MV-4-11 (cell line): ENCODE results near the gene NXPE1.

Source experiments
- DNase-seq: peaks from one replicate; lab custom pipeline; 2025; lab: John Stamatoyannopoulos, UW

NXPE1 gene

DNA sequence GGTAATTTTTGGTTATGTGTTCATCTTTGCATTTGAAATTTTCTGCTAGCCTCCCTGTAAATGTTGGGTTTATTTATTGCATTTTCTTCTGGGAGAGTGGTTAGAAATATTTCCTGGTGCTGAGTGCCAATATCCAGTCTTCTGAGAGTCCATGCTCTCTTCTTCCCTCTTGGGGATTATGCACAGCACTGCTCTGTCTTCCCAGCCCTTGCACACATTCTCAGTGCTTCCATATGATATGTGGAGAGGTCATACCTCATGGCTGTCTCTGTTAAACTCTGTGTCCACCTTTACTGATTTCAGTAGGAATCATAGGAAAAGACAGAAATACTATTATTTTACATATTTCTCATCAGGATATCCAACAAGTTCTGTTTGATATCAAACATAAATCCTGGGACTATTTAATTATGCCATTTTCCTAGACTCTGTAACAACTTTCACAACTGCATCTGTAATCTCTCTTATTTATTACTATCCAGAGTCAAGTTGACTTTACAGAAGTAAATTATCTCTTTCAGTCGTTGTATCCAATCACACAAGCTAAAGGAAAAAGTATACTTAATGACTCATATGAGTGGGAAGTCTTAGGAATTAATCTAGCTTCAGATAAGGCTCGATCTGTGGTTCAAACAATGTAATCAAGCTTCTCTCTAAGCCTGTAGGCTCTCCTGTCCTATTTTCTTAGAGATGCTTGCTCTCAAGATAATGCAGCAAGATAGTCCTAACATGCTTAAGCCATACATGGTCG lies 2.7 kb upstream of the NXPE1 start:
- no peak for DNase-seq

DNA sequence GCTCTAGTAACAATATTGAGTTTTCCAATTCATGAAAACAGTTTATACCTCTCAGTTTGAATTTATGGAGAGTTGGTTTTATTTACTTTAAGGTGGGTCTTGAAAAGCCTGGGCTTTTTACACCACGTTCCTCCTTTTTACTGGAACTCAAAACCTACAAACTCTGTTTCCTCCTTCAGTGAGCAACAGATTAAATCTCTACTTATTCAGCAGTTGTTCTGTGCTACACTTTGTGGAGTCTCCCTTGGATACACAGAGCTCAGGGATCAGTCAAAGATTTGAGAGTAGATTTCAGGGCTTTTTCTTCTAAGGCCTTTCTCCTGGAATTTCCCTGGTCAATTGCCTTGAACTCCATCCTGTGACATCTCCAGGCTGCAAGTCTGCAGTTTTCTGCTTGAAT lies 3.5 kb downstream of the NXPE1 start:
- DNase-seq: no peak

DNA sequence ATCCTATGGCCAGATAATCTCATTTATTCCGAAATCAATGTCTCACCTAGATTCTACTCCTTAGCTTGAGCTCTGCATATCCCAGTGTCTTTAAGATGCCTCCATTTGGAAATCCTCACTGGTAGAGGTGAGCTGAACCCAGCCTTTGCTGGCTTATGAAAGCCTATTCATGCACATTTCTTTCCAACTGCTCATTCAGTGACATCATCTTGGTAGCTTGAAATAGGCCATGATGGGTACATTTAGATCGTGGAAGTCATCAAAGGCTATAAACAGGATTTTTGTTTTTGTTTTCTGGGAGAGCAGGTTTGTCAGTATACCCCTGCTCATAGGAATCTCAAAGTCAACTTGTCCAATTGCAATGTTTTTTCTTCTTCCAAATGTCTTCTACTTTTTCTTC lies 6.0 kb downstream of the NXPE1 start:
- no peak for DNase-seq

DNA sequence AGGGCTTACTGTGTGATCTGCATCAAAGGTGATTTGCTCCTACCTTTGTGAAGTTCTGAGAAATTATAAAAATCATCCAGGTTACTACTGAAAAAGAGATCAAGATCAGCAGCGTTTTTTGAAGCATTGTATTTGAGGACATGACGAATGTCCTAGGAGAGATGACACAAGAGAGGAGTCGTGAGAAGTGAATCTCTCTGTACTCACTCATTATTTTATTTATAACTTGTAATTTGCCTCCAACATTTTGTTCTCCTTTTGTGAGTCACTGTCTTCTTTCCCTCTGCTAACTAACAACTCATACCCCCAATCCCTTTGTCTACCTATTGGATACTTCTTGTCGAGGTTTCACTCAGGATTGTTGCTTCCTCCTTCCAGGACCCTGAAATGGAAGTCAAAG lies 8.6 kb downstream of the NXPE1 start:
- no peak for DNase-seq

DNA sequence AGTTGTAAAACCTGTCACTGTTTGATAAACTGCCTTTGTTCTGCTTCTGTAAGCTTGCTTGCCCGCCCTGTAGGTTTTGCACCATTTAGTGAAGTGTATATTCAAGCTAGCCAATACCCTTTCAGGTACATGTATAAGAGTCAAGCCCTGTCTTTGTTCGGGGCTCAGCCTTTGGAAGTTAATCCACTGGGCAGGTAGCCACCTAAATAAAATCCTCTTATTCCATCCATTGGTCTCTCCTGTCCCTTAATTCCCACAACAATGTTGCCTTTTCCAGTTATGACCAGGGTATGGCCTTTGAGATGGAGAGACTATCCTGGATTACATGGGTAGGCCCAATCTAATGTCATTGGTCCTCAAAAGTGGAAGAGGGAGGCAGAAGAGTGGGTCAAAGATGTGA lies 34.0 kb downstream of the NXPE1 start:
- no peak for DNase-seq

DNA sequence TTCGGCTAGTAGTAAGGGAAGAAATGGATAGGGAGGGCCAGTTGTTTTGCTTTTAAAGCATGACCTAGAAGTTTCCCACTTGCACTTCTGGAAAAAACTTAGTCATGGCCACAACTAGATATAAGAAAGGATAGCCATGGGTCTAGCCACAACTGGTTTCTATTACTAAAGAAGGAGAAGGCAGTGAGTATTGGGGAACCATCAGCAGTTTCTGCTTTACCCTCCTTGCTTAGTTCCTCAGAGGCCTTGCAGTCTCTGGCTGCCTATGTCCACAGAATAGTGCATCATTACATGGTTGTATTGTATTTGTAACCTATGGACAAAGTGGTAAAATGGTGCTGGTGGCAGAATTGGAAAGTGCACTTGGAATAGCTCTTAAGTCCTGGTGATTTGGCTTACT lies 35.6 kb downstream of the NXPE1 start:
- DNase-seq: peak; percentile 44

DNA sequence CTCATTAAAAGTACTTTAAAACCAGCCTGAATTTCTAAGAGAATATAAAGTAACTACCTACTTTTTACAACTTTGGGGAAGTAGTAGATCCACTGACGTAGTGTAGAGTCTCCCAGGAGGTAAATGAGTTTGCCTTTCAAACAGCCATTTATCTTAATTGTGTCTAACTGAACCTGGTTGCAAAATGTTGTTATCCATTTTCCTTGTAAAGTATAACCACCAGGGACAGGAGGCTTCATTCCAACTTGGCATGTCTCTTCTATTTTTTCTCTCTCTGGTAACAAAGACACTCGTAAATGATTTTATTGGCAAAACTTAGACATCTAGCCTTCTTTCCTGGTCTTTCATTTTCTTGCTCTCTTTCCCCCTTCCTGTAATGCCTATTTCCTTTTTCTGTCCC lies 36.9 kb downstream of the NXPE1 start:
- no peak for DNase-seq

DNA sequence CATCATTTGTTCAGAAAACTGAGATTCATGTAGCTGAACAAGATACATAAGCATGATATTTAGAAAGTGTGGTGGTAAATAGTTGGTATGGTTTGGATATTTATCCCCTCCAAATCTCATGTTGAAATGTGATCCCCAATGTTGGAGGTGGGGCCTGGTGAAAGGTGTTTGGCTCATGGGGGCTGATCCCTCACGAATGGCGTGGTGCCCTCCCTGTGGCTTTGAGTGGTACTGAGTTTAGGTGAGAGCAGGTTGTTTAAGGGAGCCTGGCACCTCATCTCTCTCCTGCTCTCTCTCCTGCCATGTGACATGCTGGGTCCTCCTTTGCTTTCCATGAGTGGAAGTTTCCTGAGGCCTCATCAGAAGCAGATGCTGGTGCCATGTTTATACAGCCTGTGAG lies 48.1 kb downstream of the NXPE1 start:
- no peak for DNase-seq

DNA sequence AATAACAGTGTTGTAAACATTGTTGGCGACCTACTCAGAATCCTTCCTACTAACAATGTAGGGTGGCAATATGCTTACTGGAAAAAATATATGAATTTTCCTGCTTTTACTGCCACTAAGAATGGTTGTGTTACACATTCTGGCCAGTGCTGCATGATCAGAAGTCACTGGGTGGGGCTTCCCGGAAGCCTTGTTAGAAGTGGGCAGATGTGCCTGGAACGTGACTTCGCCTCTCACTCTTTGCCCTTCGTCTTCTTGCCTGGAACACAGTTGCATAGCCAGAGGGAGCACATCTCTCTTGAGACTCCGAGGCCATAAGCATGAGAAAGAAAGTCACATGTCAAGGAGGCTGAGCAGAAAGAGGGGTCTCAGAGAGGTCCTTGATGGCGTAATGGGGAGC lies 48.6 kb downstream of the NXPE1 start:
- no peak for DNase-seq

DNA sequence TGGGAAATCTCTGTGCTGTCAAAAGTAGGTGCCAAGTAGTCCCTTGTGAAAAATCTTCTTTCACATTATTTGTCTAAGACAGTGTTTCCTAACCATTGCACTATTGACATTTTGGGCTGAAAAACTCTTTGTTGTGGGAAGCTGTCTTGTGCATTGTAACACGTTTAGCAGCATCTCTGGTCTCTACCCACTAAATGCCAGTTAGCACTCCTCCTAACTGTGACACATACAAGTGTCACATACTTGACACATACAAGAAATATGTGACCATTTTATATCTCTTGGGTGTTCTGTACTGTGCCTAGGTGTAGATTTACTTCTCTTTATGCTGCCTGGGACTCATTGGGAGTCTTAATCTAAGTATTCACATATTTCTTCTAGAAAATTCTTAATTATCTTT lies 57.8 kb downstream of the NXPE1 start:
- no peak for DNase-seq

DNA sequence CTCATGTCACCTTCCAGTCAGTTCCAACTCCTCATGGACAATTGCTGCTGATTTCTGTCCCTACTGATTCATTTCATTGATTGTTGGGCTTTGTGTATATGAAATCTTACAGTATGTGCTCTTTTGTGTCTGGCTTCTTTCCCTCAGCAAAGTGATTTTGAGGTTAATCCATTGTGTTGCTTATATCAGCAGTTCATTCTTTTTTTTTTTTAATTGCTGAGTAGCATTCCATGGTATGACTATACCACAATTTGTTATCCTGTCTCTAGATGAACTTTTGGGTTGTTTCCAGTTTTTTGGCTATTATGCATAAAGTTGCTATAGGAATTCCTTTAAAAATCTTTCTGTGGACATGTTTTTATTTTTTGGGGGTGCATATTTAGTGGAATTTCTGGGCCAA lies 59.9 kb downstream of the NXPE1 start:
- DNase-seq: no peak

DNA sequence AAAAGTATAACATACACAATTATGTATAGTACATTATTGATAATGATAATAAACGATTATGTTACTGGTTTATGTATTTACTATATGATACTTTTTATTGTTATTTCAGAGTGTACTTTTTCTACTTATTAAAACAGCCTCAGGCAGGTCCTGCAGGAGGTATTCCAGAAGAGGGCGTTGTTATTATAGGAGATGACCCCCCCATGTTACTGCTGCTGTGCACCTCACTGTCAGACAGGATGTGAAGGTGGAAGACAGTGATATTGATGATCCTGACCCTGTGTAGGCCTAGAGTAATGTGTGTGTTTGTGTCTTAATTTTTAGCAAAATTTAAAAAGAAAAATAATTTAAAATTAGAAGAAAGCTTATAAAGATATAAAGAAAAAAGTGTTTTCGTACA lies 62.8 kb downstream of the NXPE1 start:
- DNase-seq: no peak

DNA sequence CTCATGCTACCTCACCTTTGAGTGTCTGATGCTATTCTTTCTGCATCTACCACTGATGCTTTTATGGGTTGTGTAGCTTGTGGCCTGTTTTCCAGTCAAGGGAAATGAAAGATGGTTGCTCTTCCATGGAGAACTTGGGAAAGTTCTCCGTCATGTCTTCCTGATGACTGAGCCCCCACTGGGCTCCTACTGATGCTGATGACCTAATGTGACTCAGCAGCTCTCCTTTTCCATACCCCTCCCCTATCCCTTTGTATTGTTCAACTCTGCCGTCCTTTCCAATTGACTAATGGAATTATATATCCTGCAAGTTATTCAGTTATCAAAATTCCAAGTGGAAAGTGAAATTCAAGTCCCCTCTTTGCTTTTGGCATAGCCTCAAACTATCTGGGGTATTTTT lies 75.8 kb downstream of the NXPE1 start:
- no peak for DNase-seq

DNA sequence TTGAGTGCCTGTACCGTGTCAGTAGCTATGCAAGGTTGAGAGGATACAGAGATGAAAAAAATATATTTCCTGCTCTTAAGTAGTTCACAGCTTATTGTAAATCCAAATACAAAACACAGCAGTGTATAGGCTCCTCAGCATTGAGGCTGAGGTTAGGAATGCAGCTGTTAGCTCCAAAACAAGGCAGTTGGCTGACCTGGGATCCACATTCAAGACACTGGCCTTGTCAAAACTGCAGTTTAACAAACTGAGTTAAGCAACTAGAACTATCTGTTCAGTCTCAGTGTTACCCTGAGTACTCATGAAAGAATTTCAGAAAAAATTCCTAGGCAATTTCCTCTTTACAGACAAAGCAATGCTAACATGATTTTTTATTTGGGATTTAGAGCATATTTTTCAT lies 77.6 kb downstream of the NXPE1 start:
- no peak for DNase-seq

DNA sequence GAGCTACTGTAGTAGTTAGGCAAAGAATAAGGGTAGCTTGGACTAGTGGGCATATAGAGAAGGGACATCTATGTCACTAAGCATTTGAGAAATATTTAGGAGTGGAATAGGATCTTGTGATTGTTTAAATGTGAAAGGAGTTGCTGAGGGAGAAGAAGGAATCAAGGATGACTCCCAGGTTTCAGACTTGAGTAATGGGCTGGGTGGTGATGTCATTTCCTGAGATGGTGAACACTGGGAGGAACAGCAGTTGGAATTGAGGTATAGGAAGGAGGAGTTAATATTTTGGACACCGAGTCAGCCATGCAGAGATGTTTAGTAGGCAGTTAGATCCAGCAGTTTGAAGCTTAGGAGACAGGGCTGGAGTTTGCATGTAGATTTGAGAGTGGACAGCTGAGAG lies 80.3 kb downstream of the NXPE1 start:
- DNase-seq: no peak

DNA sequence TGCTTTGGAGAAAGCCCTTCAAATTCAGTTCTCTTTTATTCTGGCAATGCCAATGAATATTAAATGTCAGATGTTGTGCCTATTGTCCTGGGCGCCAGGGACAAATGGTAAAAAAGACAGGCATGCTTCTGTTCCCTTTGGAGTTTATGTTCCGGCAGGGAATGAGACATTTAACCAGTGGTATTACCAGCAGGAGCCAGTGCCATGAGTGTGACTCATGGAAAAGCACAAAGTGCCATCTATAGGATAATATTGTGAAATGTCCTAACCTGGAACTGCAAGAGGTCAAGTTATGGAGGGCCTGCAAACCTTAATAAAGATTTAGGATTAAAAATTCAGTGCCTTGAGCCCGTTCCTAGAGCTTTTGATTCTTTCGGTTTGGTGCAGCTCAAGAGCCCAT lies 80.9 kb downstream of the NXPE1 start:
- DNase-seq: no peak

DNA sequence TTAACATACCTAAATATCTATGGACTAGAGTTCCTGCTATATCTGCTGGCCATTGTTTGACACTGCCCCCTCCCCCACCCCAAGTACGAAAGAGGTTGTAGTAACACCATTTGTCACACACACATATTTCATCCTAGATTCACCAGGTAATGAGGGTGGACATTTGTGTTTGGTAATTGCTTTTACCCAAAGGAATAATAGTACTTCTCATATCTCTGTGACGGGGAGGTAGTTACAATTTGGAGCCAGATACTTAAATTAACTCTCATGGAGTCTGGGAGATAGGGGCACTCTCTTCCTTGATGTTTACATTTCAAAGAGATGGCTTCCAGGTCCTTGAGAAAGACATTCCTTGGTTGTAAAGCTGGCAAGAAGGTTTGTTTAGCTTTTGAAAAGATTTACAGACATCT lies 81.7 kb downstream of the NXPE1 start:
- no peak for DNase-seq

DNA sequence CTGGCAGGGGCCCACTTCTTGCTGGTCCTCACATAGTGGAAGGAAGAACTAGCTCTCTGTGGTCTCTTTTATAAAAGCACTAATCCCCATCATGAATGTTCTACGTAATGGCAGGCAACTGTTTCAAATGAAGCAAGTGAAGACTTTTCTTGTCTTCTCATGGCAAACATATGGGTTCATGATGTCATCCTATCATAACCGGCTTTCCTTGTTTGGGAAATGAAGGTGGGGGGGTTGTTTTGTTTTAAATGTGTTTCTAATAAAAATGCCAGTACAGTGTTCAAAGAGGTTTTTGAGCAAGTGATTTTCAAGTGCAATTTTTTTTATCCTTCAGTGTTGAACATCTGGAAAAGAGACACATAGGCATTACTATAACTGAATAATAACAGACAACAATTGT lies 87.0 kb downstream of the NXPE1 start:
- DNase-seq: no peak
